Vagina (tissue), 2 donors: ENCODE measurements around the gene TTC28. TPM values are rescaled to one million over a fixed set of nuclear protein-coding genes. Genes with fewer than 3 reads are reported as not detected.
"Not testable (repeated sequence)": the region's sequence is repeated elsewhere in the genome, so short reads cannot be mapped to it uniquely, and the experiment has no call there.

Source experiments
- DNase-seq, 2 donors: peaks; one replicate each; pipeline ENCODE4 v3.0.0-alpha.2; 2017; ENCODE audit errors: extremely low spot score in 2 of 2
- H3K27ac ChIP-seq: fragments of 200-600 bp; sonication (generic); one replicate; pipeline ENCODE4 v1.5.1; 2019
- H3K27me3 ChIP-seq: fragments of 200-600 bp; sonication (generic); one replicate; pipeline ENCODE4 v1.5.1; 2019
- H3K36me3 ChIP-seq, 2 donors: fragments of 200-600 bp; sonication (generic); one replicate each; pipeline ENCODE4 v1.5.1; 2017 to 2019
- H3K4me1 ChIP-seq: fragments of 200-600 bp; sonication (generic); one replicate; pipeline ENCODE4 v1.5.1; 2019
- H3K4me3 ChIP-seq, 2 donors: fragments of 200-600 bp; sonication (generic); 1 replicate in 1 of 2; 2 replicates in 1 of 2; pipeline ENCODE4 v1.5.1; 2016 to 2019
- H3K9me3 ChIP-seq: fragments of 200-600 bp; sonication (generic); one replicate; pipeline ENCODE4 v1.5.1; 2019
- CTCF ChIP-seq, 3 experiments: fragments of 450-650 bp in 2 of 3; fragments of 200-600 bp in 1 of 3; sonication (generic) in 1 of 3; IDR thresholded peaks; one replicate each; pipeline ENCODE4 v1.5.1; 2017 to 2019; ENCODE audit warnings: antibody characterized with exemption in 3 of 3, mild to moderate bottlenecking in 2 of 3, moderate library complexity in 2 of 3
- POLR2A ChIP-seq, 2 donors: fragments of 450-650 bp; IDR thresholded peaks; one replicate each; pipeline ENCODE4 v1.6.1; 2017; ENCODE audit warnings: antibody characterized with exemption in 2 of 2, mild to moderate bottlenecking in 2 of 2, moderate library complexity in 2 of 2
- POLR2AphosphoS5 ChIP-seq, 2 donors: sonication (generic); formaldehyde crosslinking; IDR thresholded peaks; one replicate each; pipeline ENCODE4 v1.9.0; 2017; ENCODE audit warnings: antibody characterized with exemption in 2 of 2, mild to moderate bottlenecking in 2 of 2, low read depth in 1 of 2; ENCODE audit not compliant: insufficient read depth in 1 of 2
- intact Hi-C: fragments of 100-400 bp; cut with DNase I; formaldehyde crosslinking; loops from one replicate; pipeline ENCODE4 v1.15.1; 2023
- total RNA-seq: library from RNA; depleted of rRNA; stranded (reverse); fragments of >200 nt; gene quantifications from one replicate; pipeline ENCODE4 v1.2.3, GENCODE V29; 2016

Gene TTC28
- total RNA-seq, 1 donor from 2014 or later, result 41.7 TPM

DNA sequence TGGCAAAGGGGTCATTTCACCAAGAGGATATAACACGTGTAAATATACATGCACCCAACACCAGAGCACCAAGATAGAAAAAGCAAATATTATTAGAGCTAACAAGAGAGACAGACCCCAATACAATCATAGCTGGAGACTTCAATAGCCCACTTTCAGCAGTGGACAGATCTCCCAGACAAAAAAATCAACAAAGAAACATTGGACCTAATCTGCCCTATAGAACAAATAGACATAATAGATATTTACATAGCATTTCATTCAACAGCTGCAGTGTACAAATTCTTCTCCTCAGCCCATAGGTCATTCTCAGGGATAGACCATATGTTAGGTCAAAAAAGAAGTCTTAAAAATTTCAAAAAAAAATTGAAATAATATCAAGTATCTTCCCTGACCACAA is 312.8 kb downstream of the TTC28 start:
- H3K27ac ChIP-seq, result no peak overlapping the region
- no peaks in the 10 kb centered on the region for H3K27me3 ChIP-seq
- intact Hi-C loops, result no loop called here
- no peak for DNase-seq
- no peaks in the 10 kb centered on the region for H3K4me1 ChIP-seq
- H3K9me3 ChIP-seq, result no peaks in the 10 kb centered on the region
- H3K4me3 ChIP-seq, result no peak overlapping the region
- no peaks in the 10 kb centered on the region for H3K36me3 ChIP-seq
- TF ChIP-seq POLR2AphosphoS5 (IDR thresholded peaks at IDR 0.05; ENCODE audit: insufficient read depth in 1 of 2, low read depth in 1 of 2) (no peak), CTCF (IDR thresholded peaks at IDR 0.05) (no peak), POLR2A (IDR thresholded peaks at IDR 0.05) (no peak)

- no peaks in the 10 kb centered on the region for H3K4me1 ChIP-seq
- intact Hi-C loops, result no loop called here
- H3K9me3 ChIP-seq, result no peaks in the 10 kb centered on the region
- H3K4me3 ChIP-seq, result no peak overlapping the region
- H3K36me3 ChIP-seq, result no peaks in the 10 kb centered on the region
- TF ChIP-seq POLR2A (IDR thresholded peaks at IDR 0.05), result no peak
- TF ChIP-seq POLR2AphosphoS5 (IDR thresholded peaks at IDR 0.05; ENCODE audit: insufficient read depth in 1 of 2, low read depth in 1 of 2), result no peak
- TF ChIP-seq CTCF (IDR thresholded peaks at IDR 0.05), result no peak
- DNase-seq, result no peak
- no peaks in the 10 kb centered on the region for H3K27me3 ChIP-seq
- no peak overlapping the region for H3K27ac ChIP-seq
Observed at GRCh38 chr22:28365371-28365770, 314.3 kb downstream of the TTC28 start.

DNA sequence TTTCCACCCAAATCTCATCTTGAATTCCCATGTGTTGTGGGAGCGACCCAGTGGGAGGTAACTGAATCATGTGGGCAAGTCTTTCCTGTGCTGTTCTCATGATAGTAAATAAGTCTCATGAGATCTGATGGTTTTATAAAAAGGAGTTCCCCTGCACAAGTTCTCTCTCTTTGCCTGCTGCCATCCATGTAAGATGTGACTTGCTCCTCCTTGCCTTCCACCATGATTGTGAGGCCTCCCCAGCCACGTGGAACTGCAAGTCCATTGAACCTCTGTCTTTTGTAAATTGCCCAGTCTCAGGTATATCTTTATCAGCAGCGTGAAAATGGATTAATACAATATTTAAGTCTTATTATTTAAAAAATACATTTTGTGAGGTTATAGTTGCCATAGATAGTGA is 315.5 kb downstream of the TTC28 start:
- H3K4me1 ChIP-seq, intact Hi-C loops, H3K4me3 ChIP-seq, H3K9me3 ChIP-seq, DNase-seq, H3K36me3 ChIP-seq, H3K27ac ChIP-seq, H3K27me3 ChIP-seq: not testable (repeated sequence)

GRCh38 chr22:28360939-28361338 is 318.7 kb downstream of the TTC28 start:
- Histone ChIP-seq H3K9me3 (no peaks in the 10 kb centered on the region), H3K27me3 (no peaks in the 10 kb centered on the region), H3K27ac (no peak overlapping the region), H3K4me1 (no peaks in the 10 kb centered on the region), H3K4me3 (no peak overlapping the region), H3K36me3 (no peaks in the 10 kb centered on the region)
- intact Hi-C loops, result no loop called here
- TF ChIP-seq POLR2AphosphoS5 (IDR thresholded peaks at IDR 0.05; ENCODE audit: insufficient read depth in 1 of 2, low read depth in 1 of 2) (no peak), POLR2A (IDR thresholded peaks at IDR 0.05) (no peak), CTCF (IDR thresholded peaks at IDR 0.05) (no peak)
- no peak for DNase-seq

DNA sequence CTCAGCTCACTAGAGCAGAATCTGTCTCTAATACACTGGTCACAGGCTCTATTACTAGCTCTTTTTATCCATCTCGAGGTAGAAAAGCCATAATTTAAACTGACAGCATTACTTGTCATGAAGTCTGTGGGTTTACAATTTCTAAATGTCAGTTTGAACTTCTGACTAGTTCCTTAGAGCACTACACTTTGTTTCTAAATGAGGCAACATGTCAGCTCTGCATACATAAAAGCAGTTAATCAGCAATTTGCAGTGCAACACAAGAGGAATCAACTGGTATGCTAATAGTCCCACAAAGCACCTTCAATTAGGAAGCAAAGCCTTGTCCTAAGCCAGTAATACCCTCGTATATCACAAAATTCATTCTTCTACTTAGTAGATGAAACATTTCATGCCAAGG is 321.3 kb downstream of the TTC28 start:
- DNase-seq, result no peak
- Histone ChIP-seq H3K9me3 (no peaks in the 10 kb centered on the region), H3K4me3 (no peak overlapping the region), H3K27ac (no peak overlapping the region), H3K4me1 (no peaks in the 10 kb centered on the region), H3K36me3 (no peaks in the 10 kb centered on the region), H3K27me3 (no peaks in the 10 kb centered on the region)
- intact Hi-C loops, result no loop called here
- TF ChIP-seq POLR2A (IDR thresholded peaks at IDR 0.05) (no peak), CTCF (IDR thresholded peaks at IDR 0.05) (no peak), POLR2AphosphoS5 (IDR thresholded peaks at IDR 0.05; ENCODE audit: insufficient read depth in 1 of 2, low read depth in 1 of 2) (no peak)

DNA sequence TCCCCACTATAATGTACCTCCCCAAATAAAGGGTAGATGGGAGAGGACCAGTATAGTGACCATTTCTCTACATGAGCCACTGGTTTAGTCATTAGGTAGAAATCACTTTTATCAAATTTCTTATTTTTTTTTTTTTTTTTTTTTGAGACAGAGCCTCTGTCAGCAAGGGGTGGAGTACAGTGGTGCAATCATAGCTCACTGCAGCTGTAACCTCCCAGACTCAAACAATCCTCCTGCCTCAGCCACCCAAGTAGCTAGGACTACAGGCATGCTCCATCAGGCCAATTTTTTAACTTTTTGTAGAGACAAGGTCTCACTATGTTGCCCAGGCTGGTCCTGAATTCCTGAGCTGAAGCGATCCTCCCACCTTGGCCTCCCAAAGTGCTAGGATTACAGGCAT is 322.4 kb downstream of the TTC28 start:
- TF ChIP-seq CTCF (IDR thresholded peaks at IDR 0.05), result no peak
- no peak for TF ChIP-seq POLR2AphosphoS5 (IDR thresholded peaks at IDR 0.05; ENCODE audit: insufficient read depth in 1 of 2, low read depth in 1 of 2)
- TF ChIP-seq POLR2A (IDR thresholded peaks at IDR 0.05), result no peak

More for the DNA sequence above, 322.4 kb downstream of the TTC28 start:
- H3K27me3 ChIP-seq, result no peaks in the 10 kb centered on the region
- no peaks in the 10 kb centered on the region for H3K9me3 ChIP-seq
- intact Hi-C loops, result no loop called here
- no peaks in the 10 kb centered on the region for H3K36me3 ChIP-seq
- no peak for DNase-seq
- no peaks in the 10 kb centered on the region for H3K4me1 ChIP-seq
- no peak overlapping the region for H3K27ac ChIP-seq
- H3K4me3 ChIP-seq, result no peak overlapping the region
